ENCODE data around the gene ULK1. TPM values are rescaled to one million over a fixed set of nuclear protein-coding genes. Genes with fewer than 3 reads are reported as not detected.
A peak's percentile ranks its signal among the peaks of the same experiment; 100 is the strongest.

Gene ULK1
- total and polyA plus RNA-seq, 2 of the 13 experiments (the other 11 are each of a cell fraction or from before 2014, with no cell fraction given): 2.8 to 10.1 TPM

GRCh38 chr12:131893605-131894312 is 663 bp upstream of the ULK1 start:
- 0 out of 2 replicates have a peak overlapping the region, but pooled peaks have one; percentile 12 for H3K9ac ChIP-seq (ENCODE audit: insufficient read depth, low read depth, low read length)
- peaks cover 24% of the 10 kb centered on the region for H3K4me1 ChIP-seq (ENCODE audit: insufficient read depth, low read length)
- POLR2A ChIA-PET: interaction anchor here (0.7 to 1.9 kb wide), 4 partner anchors 32 to 1069 kb away, joined by 3 to 11 read pairs (median 4); no protein-coding TSS in a partner anchor
- DNase-seq (ENCODE audit: low spot score) (no peak), ATAC-seq (no peak), FAIRE-seq (no peak)
- H2AFZ ChIP-seq (ENCODE audit: low read length): peak overlapping the region; percentile 58
- H3K27ac ChIP-seq (ENCODE audit: extremely low read length, insufficient read depth, low read length): no peak overlapping the region
- CTCF ChIA-PET (ENCODE audit: low intra/inter-chr PET ratio, low total read pairs): no interaction called here
- H3K79me2 ChIP-seq (ENCODE audit: insufficient read depth, low read length): peaks cover 8% of the 10 kb centered on the region
- H3K4me2 ChIP-seq (ENCODE audit: low read depth, low read length): peak overlapping the region; percentile 79
- in situ Hi-C loops (cut with HindIII; ENCODE audit: extremely low pct_ligation_motif_present, low pct_unique_long_range_greater_than_20kb) (no loop called here), intact Hi-C loops (cut with micrococcal nuclease; ENCODE audit: unreplicated experiment) (loop anchor here (10.0 kb wide), 1 partner anchor 59 kb away; no protein-coding TSS in a partner anchor)
- peaks cover 1 to 5% of the 10 kb centered on the region in 2 experiments; a peak in 3 of 5 replicates for H3K36me3 ChIP-seq (replicated peaks in 1 of 2; ENCODE audit: control insufficient read depth in 1 of 2, insufficient read depth in 2 of 2, low read length in 2 of 2)
- peak overlapping the region; percentile 20 to 65 (median 33) for H3K4me3 ChIP-seq (replicated peaks in 1 of 3; ENCODE audit: insufficient read depth in 1 of 3, low read depth in 2 of 3, low read length in 3 of 3)
- no peaks in the 10 kb centered on the region for H3K9me3 ChIP-seq (ENCODE audit: low read length)
- TF ChIP-seq ZFP1 (CRISPR knock-in tag; IDR thresholded peaks at IDR 0.05) (no peak), ZFP91 (CRISPR knock-in tag; IDR thresholded peaks at IDR 0.05; ENCODE audit: borderline replicate concordance) (0 out of 2 replicates have a peak, but pooled peaks have one; percentile 5), PITX1 (CRISPR knock-in tag; IDR thresholded peaks at IDR 0.05) (no peak), MIER2 (CRISPR knock-in tag; IDR thresholded peaks at IDR 0.05) (0 out of 2 replicates have a peak, but pooled peaks have one; percentile 22), LCORL (IDR thresholded peaks at IDR 0.05) (no peak), LCORL (CRISPR knock-in tag; IDR thresholded peaks at IDR 0.05) (0 out of 2 replicates have a peak, but pooled peaks have one; percentile 33), ZBTB38 (CRISPR knock-in tag; IDR thresholded peaks at IDR 0.05) (peak; percentile 67; the same call in 1 of the 2 replicates), KIAA2018 (CRISPR knock-in tag; IDR thresholded peaks at IDR 0.05; ENCODE audit: borderline replicate concordance) (no peak)
- TF ChIP-seq, protein P1, sequence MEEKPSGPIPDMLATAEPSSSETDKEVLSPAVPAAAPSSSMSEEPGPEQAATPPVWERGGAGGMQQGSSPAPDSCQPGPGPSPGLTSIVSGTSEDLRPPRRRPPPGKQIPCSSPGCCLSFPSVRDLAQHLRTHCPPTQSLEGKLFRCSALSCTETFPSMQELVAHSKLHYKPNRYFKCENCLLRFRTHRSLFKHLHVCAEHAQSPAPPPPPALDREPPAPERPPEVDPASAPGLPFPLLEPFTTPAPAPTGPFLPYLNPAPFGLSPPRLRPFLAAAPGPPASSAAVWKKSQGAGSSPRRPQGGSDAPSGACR (CRISPR knock-in tag; IDR thresholded peaks at IDR 0.05): 0 out of 2 replicates have a peak, but pooled peaks have one; percentile 49
- BruUV-seq (replicated peaks): no TSS peak
- WGBS (ENCODE audit: low lambda C conversion rate): 29% methylated on average over 19 of the region's 19 CpGs
- H3K27me3 ChIP-seq (ENCODE audit: control insufficient read depth in 1 of 2, insufficient read depth in 2 of 2, low read length in 2 of 2): peaks cover 2 to 9% of the 10 kb centered on the region in 2 experiments; a peak in 4 of 5 replicates
- H4K20me1 ChIP-seq (ENCODE audit: insufficient read depth, low read length): peaks cover 13% of the 10 kb centered on the region; the same call in 1 of the 2 replicates

Data from HepG2 (cell line).